22Rv1 (cell line): ENCODE results near the gene SLC31A1.
"Not testable (repeated sequence)": the region's sequence is repeated elsewhere in the genome, so short reads cannot be mapped to it uniquely, and the experiment has no call there.

Experiments
- H3K27ac ChIP-seq: fragments of 450-650 bp; 2 replicates; pipeline ENCODE4 v1.5.1; 2017
- ZFX ChIP-seq: fragments of 450-650 bp; IDR thresholded peaks from 2 replicates; pipeline ENCODE4 v1.6.1; 2017; ENCODE audit warnings: antibody characterized with exemption, borderline replicate concordance
- TF ChIP-seq, protein P1 (sequence below): fragments of 450-650 bp; IDR thresholded peaks from 2 replicates; pipeline ENCODE4 v1.5.1; 2017; ENCODE audit warnings: mild to moderate bottlenecking

SLC31A1 gene

GRCh38 chr9:113231701-113232100, 10.4 kb downstream of the SLC31A1 start:
- TF ChIP-seq, protein P1, sequence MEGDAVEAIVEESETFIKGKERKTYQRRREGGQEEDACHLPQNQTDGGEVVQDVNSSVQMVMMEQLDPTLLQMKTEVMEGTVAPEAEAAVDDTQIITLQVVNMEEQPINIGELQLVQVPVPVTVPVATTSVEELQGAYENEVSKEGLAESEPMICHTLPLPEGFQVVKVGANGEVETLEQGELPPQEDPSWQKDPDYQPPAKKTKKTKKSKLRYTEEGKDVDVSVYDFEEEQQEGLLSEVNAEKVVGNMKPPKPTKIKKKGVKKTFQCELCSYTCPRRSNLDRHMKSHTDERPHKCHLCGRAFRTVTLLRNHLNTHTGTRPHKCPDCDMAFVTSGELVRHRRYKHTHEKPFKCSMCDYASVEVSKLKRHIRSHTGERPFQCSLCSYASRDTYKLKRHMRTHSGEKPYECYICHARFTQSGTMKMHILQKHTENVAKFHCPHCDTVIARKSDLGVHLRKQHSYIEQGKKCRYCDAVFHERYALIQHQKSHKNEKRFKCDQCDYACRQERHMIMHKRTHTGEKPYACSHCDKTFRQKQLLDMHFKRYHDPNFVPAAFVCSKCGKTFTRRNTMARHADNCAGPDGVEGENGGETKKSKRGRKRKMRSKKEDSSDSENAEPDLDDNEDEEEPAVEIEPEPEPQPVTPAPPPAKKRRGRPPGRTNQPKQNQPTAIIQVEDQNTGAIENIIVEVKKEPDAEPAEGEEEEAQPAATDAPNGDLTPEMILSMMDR, result no peak
- no peak for TF ChIP-seq ZFX
- H3K27ac ChIP-seq, result no peak overlapping the region

DNA sequence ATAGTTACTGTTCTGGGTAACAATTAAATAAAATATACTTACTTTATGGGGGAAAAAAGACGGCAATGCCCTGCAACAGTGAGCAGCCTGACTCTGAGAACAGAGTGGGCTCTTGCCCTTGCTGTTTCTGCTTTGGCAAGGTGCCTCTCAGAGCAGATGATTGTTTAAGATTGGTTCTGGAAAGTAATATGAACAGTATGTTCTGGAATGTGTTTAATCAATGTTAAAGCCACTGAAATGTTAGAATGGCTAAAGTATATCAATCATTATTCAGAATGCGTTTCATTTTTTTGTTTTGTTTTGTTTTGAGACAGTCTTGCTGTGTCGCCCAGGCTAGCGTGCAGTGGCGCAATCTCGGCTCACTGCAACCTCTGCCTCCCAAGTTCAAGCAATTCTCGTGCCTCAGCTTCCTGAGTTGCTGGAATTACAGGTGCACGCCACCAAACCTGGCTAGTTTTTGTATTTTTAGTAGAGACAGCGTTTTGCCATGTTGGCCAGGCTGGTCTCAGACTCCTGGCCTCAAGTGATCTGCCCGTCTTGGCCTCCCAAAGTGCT, 14.4 kb downstream of the SLC31A1 start:
- H3K27ac ChIP-seq, result not testable (repeated sequence)

DNA sequence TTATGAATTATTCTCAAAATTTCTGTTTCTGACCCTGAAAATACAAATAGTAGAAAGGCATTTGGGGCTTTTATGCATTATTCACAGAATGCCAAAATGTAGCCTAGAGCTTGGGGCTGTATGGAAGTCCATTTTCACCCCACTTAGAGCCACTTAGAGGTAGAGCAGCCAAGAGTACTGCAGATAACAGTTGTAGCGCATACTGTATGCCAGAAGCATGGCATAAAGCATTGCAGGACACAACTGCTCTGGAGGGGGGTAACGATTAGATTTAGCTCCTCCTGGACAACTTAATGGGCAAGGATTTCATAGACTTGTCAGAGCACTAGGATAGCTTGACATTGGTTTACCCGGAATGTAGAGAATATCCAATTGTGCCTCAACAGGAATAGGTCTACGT, 15.7 kb downstream of the SLC31A1 start:
- TF ChIP-seq, protein P1, result no peak
- TF ChIP-seq ZFX, result no peak
- H3K27ac ChIP-seq, result no peak overlapping the region

DNA sequence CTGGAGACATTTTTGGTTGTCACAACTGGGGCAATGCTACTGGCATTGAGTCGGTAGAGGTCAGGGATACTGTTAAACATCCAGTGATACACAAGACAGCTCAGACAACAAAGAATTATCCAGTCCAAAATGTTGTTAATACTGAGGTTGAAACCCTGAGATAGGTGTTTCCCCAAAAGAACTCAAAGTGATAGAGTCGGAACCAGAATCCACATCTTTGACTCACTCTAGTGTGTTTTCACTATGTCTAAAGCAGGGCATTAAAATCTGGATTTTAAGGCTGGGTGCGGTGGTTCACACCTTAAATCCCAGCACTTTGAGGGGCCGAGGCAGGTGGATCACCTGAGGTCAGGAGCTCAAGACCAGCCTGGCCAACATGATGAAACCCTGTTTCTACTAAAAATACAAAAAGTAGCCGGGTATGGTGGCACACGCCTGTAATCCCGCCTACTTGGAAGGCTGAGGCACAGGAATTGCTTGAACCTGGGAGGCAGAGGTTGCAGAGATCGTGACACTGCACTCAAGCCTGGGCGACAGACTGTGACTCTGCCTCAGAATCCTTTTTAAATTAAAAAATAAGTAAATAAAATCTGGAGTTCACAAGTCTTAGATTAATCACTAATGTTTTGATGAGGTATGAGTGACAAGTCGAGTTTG, 17.0 kb downstream of the SLC31A1 start:
- TF ChIP-seq ZFX, result no peak
- TF ChIP-seq, protein P1, result no peak
- no peak overlapping the region for H3K27ac ChIP-seq

GRCh38 chr9:113238859-113239232, 17.5 kb downstream of the SLC31A1 start:
- no peak for TF ChIP-seq ZFX
- TF ChIP-seq, protein P1, result no peak
- no peak overlapping the region for H3K27ac ChIP-seq

DNA sequence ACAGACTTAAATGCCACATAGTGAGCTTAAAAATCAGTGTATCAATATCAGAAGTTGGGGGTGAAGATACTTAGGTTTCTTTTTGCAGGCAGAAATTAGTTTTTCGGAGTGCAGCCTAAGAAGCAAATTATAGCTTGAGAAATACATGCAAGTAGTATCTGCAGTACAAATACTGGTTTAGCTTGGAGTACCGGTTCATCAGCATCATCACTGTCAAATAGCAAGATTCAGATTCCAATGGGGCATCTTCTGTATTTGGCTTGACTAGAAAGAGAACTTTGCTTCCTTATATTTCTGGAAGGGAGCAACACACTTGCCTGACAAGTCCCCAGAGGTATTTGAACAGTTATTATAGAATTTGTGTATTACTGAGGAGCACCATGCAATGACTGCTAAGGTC, 19.8 kb downstream of the SLC31A1 start:
- TF ChIP-seq, protein P1, result no peak
- TF ChIP-seq ZFX, result no peak
- no peak overlapping the region for H3K27ac ChIP-seq

DNA sequence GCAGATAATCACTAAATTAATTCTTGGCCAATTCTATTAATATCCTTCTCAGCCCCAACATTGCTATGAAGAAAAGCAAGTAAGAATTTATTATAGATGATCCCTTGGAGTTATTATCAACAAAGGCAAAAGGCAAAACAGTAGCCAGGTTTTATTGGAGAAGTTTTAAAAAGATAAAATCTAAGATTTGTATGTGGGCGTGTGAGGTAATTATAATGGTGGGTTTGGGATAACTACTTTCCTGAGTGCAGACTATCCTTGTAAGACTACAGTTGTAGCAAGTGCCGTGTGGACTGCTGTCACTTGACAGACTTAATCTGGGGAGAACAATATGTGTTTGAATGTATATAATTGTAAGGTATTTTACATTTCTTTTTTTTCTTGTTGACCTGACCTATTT, 23.2 kb downstream of the SLC31A1 start:
- TF ChIP-seq, protein P1, result no peak
- TF ChIP-seq ZFX, result no peak

GRCh38 chr9:113245894-113246293, 24.6 kb downstream of the SLC31A1 start:
- TF ChIP-seq, protein P1, result no peak
- no peak for TF ChIP-seq ZFX
- H3K27ac ChIP-seq, result no peak overlapping the region

More for the DNA sequence above, 23.2 kb downstream of the SLC31A1 start:
- H3K27ac ChIP-seq, result no peak overlapping the region
